Right cardiac atrium (tissue), 5 donors: Measurements from ENCODE around the gene INPP4B. TPM values are rescaled to one million over a fixed set of nuclear protein-coding genes. Genes with fewer than 3 reads are reported as not detected.

Source experiments
- ATAC-seq, 2 donors: fragments of 200-7000 bp; cut with Tn5 transposase; one replicate each; pipeline versions ENCODE4 v1.8.0 to v1.9.1; 2020; ENCODE audit warnings: moderate library complexity in 2 of 2, mild to moderate bottlenecking in 1 of 2
- DNase-seq, 3 donors: peaks; one replicate each; pipeline ENCODE4 v3.0.0-alpha.2; 2020
- H3K27ac ChIP-seq: one replicate; pipeline ENCODE4 v1.5.1; 2013; ENCODE audit warnings: mild to moderate bottlenecking, low read length, control low read depth, moderate library complexity
- H3K27me3 ChIP-seq: one replicate; pipeline ENCODE4 v1.6.1; 2013; ENCODE audit not compliant: control insufficient read depth, insufficient read depth
- H3K4me1 ChIP-seq: one replicate; pipeline ENCODE4 v1.6.1; 2013; ENCODE audit warnings: low read length; ENCODE audit not compliant: control insufficient read depth, insufficient read depth
- H3K4me3 ChIP-seq: one replicate; pipeline ENCODE4 v1.5.1; 2013; ENCODE audit warnings: low read length, control low read depth
- H3K9me3 ChIP-seq: one replicate; pipeline ENCODE4 v1.6.1; 2013; ENCODE audit warnings: low read length; ENCODE audit not compliant: control insufficient read depth
- WGBS: extraction: QIAGEN DNeasy Blood & Tissue Kit; methylation state at CpG from one replicate; pipeline ENCODE4 v1.1.7; 2013; 5-methylcytosine and 5-hydroxymethylcytosine counted together
- intact Hi-C, 4 donors: fragments of 100-400 bp; cut with DNase I; formaldehyde crosslinking; loops; one replicate each; pipeline versions ENCODE4 v1.11.0 to v1.14.0; 2022 to 2023
- long read RNA-seq, 4 donors: library from polyadenylated mRNA; unstranded; transcript quantifications; one replicate each; pipeline ENCODE4 v2.0.0, GENCODE V29; 2020 to 2021
- polyA plus RNA-seq: library from polyadenylated mRNA; stranded (reverse); fragments of 200-250 nt; gene quantifications from one replicate; pipeline ENCODE4 v1.2.3, GENCODE V29; 2013
- total RNA-seq, 4 donors: library from RNA; stranded (reverse); fragmentation: NEBNext Ultra II Directional; extraction: Animal tissue kit (Norgen Biotek cat#: 25700); gene quantifications; one replicate each; pipeline ENCODE4 v1.2.1, GENCODE V29; 2021
- donor health status: healthy with polysubstance abuse.
- donor health status: DM: no; HTN: yes; CAD: no.
- donor health status: DM: no; HTN: no; CAD: no.
- donor health status: DM: no; HTN: yes; CAD: no; lungs with severe emphysema.
- donor health status: DM: yes; HTN: yes; CAD: no.

INPP4B gene
- total RNA-seq (10 to 100 TPM in 1 of 4 donors, 1 to 10 TPM in 3; 5.4 to 13.2 (median 7.8) TPM), polyA plus RNA-seq (2.9 TPM)
- long read RNA-seq, donor 1, partial matches to known transcripts: 3 of 7 reads
- long read RNA-seq, donor 1, other reads (novel, unspliced or antisense): 4 of 7 reads
- long read RNA-seq, donor 2, partial matches to known transcripts: 0 of 1 reads
- long read RNA-seq, donor 2, other reads (novel, unspliced or antisense): 1 of 1 reads
- long read RNA-seq, donor 3, partial matches to known transcripts: 10 of 15 reads
- long read RNA-seq, donor 3, other reads (novel, unspliced or antisense): 2 of 15 reads
- long read RNA-seq, donor 4, partial matches to known transcripts: 4 of 6 reads
- long read RNA-seq, donor 4, other reads (novel, unspliced or antisense): 2 of 6 reads

DNA sequence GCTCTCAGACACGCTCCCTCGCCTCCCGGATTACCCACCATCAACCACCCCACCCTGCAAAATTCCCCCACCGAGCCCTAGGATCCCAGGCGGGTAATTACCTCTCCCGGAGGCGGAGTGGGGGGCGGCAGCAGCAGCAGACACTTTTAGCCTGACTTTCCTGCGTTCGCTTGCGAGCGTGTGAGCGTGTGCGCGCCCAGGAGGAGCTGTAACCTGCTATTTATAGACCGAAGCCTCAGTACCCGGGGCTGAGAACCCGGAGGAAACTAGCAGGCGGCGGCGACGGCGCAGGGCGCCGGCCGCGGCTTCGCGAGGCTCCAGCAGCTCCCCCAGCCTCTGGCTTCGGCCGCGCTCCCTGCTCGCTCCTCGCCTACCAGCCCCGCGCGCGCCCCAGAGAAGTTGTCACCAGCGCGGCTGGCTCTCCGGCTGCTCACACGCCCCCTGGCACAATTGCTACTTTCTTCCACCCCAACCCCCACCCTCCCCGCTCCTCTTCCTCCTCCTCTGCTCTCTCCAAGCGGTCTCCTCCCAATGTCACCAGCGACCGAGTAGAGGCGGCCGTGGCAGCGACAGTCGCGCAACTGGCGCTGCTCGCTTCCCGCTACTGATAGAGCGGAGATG, at the start of gene INPP4B:
Gene INPP4B, minus strand, starts transcription at position 194 of the 621 bp plus-strand sequence.
- DNase-seq: peak; percentile 28 to 69 (median 66)
- under 1% methylated on average over 55 of the region's 55 CpGs for WGBS

DNA sequence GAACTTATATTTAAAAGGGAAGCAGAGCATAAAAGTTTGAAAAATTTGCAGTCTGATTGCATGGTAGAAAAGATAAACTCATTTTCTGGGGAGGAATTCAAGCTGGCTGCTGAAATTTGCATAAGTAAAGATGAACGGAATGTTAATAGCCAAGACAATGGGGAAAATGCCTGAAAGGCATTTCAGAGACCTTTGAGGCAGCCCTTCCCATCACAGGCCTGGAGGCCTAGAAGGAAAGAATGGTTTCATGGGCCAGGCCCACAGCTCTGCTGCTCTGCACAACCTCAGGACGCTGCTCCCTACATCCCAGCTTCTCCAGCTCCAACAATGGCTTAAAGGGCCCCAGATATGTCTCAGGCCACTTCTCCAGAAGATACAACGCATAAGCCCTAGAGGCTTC, 46.9 kb upstream of the INPP4B start:
- intact Hi-C loops: no loop called here
- H3K4me1 ChIP-seq: no peaks in the 10 kb centered on the region
- ATAC-seq: no peak
- H3K9me3 ChIP-seq: no peaks in the 10 kb centered on the region
- DNase-seq: no peak
- WGBS: 75% methylated on average over 3 of the region's 3 CpGs
- H3K27me3 ChIP-seq: no peaks in the 10 kb centered on the region
- H3K4me3 ChIP-seq: no peak overlapping the region
- no peak overlapping the region for H3K27ac ChIP-seq

More for the DNA sequence above, at the start of gene INPP4B:
- Histone ChIP-seq H3K4me3 (peak within 1 kb of the TSS; percentile 72), H3K27me3 (no peaks in the 10 kb centered on the region), H3K9me3 (no peaks in the 10 kb centered on the region), H3K27ac (peak within 1 kb of the TSS; percentile 22), H3K4me1 (no peaks in the 10 kb centered on the region)
- peak; percentile 84 to 92 for ATAC-seq
- intact Hi-C loops: loop anchor here in 2 of 4 donors (10.0 kb wide), 2 partner anchors 491 to 721 kb away; no protein-coding TSS in a partner anchor

DNA sequence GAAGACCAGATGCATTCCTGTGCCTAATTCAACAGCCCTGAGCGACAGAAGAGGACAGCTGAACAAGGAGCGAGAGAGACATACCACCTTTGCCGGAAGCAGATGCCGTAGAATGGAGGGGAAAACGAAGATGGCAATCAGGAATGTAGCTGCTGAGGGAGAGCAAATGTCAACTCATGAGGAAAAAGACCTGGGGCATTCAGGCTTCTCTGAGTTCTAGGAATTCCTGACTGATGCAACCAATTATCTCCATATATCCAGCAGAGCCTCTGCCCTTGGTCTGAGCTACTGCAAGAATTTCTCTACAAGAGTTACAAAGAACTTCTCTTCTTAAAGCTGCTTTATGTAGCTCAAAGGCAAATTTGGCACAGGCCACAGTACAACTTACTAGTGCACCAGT, 40.5 kb upstream of the INPP4B start:
- H3K4me1 ChIP-seq: no peaks in the 10 kb centered on the region
- no peaks in the 10 kb centered on the region for H3K9me3 ChIP-seq
- no peak overlapping the region for H3K27ac ChIP-seq
- DNase-seq: no peak
- H3K27me3 ChIP-seq: no peaks in the 10 kb centered on the region
- 82% methylated on average over 5 of the region's 5 CpGs for WGBS
- H3K4me3 ChIP-seq: no peak overlapping the region
- intact Hi-C loops: no loop called here
- ATAC-seq: no peak

GRCh38 chr4:142883040-142883832, 37.1 kb upstream of the INPP4B start:
- H3K4me3 ChIP-seq: no peak overlapping the region
- 46% methylated on average over 4 of the region's 4 CpGs for WGBS
- DNase-seq (no peak), ATAC-seq (no peak)
- H3K27me3 ChIP-seq: no peaks in the 10 kb centered on the region
- H3K27ac ChIP-seq: no peak overlapping the region
- H3K4me1 ChIP-seq: no peaks in the 10 kb centered on the region
- no peaks in the 10 kb centered on the region for H3K9me3 ChIP-seq
- intact Hi-C loops: loop anchor here in 1 of 4 donors (5.0 kb wide), 1 partner anchor 144 kb away; no protein-coding TSS in a partner anchor

DNA sequence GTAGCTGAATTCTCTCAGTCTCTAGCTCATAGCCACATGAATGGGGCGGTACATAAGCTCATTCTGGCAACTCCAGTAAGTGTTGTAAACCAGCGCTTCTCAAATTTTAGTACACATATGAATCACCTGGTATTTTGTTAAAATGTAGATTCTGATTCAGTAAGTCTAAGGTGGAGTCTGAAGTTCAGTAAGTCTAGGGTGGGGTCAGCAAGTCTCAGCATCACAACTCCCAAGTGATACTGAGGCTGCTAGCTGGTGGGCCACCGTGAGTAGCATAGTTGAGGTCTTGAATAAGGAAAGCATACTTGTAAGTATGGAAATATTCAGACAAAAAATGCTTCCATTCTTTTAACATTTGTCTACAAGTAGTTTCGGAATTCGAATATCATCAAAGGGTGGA, 36.1 kb upstream of the INPP4B start:
- intact Hi-C loops: loop anchor here in 1 of 4 donors (5.0 kb wide), 1 partner anchor 145 kb away; no protein-coding TSS in a partner anchor
- Histone ChIP-seq H3K9me3 (no peaks in the 10 kb centered on the region), H3K4me3 (no peak overlapping the region), H3K4me1 (no peaks in the 10 kb centered on the region), H3K27me3 (no peaks in the 10 kb centered on the region), H3K27ac (no peak overlapping the region)
- 90% methylated on average over 5 of the region's 5 CpGs for WGBS
- DNase-seq (no peak), ATAC-seq (no peak)

GRCh38 chr4:142881331-142881730, 35.2 kb upstream of the INPP4B start:
- no peaks in the 10 kb centered on the region for H3K27me3 ChIP-seq
- no peak overlapping the region for H3K4me3 ChIP-seq
- H3K9me3 ChIP-seq: no peaks in the 10 kb centered on the region
- no peaks in the 10 kb centered on the region for H3K4me1 ChIP-seq
- H3K27ac ChIP-seq: no peak overlapping the region
- ATAC-seq (no peak), DNase-seq (no peak)
- intact Hi-C loops: loop anchor here in 1 of 4 donors (5.0 kb wide), 1 partner anchor 146 kb away; no protein-coding TSS in a partner anchor
- 90% methylated on average over 2 of the region's 2 CpGs for WGBS

DNA sequence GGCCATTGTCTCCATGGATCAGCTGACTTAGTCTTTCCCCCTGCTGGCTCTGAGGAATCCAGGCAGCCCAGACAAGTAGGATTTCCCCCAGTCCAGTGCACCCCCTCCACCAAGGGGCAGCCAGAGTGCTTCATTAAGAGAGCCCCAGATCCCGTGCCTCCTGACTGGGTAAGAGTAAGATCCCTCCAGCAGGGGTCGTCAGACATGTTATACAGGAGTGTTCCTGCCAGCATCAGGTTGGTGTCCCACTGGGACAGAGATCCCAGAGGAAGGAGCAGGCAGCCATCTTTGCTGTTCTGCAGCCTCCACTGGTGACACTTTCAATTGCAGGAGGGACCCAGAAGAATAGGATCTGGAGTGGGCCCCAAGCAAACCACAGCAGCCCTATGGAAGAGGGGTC, 29.0 kb upstream of the INPP4B start:
- Histone ChIP-seq H3K9me3 (no peaks in the 10 kb centered on the region), H3K27ac (no peak overlapping the region), H3K27me3 (no peaks in the 10 kb centered on the region), H3K4me3 (no peak overlapping the region), H3K4me1 (no peaks in the 10 kb centered on the region)
- WGBS: 72% methylated on average over 2 of the region's 2 CpGs
- intact Hi-C loops: no loop called here
- DNase-seq: no peak
- ATAC-seq: no peak

DNA sequence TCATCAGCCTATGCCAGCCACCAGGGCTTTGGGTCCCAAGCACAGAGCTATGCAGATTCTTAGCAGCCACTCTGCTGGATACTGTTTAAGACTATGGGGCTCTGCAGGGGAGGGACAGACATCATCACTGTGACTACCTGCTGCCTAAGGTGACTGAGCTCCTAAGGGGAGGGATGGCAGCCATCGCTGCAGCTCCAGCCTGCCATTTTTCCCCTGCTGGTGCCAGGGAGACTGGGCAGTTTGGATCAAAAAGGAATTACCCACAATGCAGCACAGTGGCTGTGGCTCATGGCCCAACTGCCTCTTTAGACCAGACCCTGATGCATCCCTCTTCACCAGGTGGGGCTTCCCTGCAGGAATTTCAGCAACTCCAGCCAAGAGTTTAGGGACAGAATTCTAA, 28.6 kb upstream of the INPP4B start:
- ATAC-seq: no peak
- WGBS: 97% methylated on average over 1 of the region's 1 CpG

GRCh38 chr4:142866685-142867084, 20.6 kb upstream of the INPP4B start:
- intact Hi-C loops: no loop called here
- ATAC-seq: no peak

More for the DNA sequence above, 28.6 kb upstream of the INPP4B start:
- H3K9me3 ChIP-seq: no peaks in the 10 kb centered on the region
- intact Hi-C loops: no loop called here
- no peak for DNase-seq
- H3K4me3 ChIP-seq: no peak overlapping the region
- H3K4me1 ChIP-seq: no peaks in the 10 kb centered on the region
- H3K27me3 ChIP-seq: no peaks in the 10 kb centered on the region
- no peak overlapping the region for H3K27ac ChIP-seq

GRCh38 chr4:142861351-142861750, 15.2 kb upstream of the INPP4B start:
- no peaks in the 10 kb centered on the region for H3K9me3 ChIP-seq
- ATAC-seq (no peak), DNase-seq (no peak)
- no peaks in the 10 kb centered on the region for H3K27me3 ChIP-seq
- intact Hi-C loops: no loop called here
- H3K4me1 ChIP-seq: no peaks in the 10 kb centered on the region
- WGBS: 98% methylated on average over 1 of the region's 1 CpG
- no peak overlapping the region for H3K27ac ChIP-seq
- H3K4me3 ChIP-seq: no peak overlapping the region

More at GRCh38 chr4:142866685-142867084, 20.6 kb upstream of the INPP4B start:
- H3K27ac ChIP-seq: no peak overlapping the region
- no peak for DNase-seq
- H3K9me3 ChIP-seq: no peaks in the 10 kb centered on the region
- H3K4me3 ChIP-seq: no peak overlapping the region
- H3K4me1 ChIP-seq: no peaks in the 10 kb centered on the region
- 83% methylated on average over 5 of the region's 5 CpGs for WGBS
- no peaks in the 10 kb centered on the region for H3K27me3 ChIP-seq

GRCh38 chr4:142858965-142859364, 12.9 kb upstream of the INPP4B start:
- intact Hi-C loops: no loop called here
- no peak overlapping the region for H3K4me3 ChIP-seq
- no peak for DNase-seq

More at GRCh38 chr4:142858965-142859364, 12.9 kb upstream of the INPP4B start:
- ATAC-seq: peak in 1 of 2 donors; percentile 54
- Histone ChIP-seq H3K4me1 (no peaks in the 10 kb centered on the region), H3K27me3 (no peaks in the 10 kb centered on the region), H3K9me3 (no peaks in the 10 kb centered on the region), H3K27ac (no peak overlapping the region)
